ENCODE data around the gene UBTF.

The UBTF gene

GRCh38 chr17:44184212-44184810 is 35.2 kb downstream of the UBTF start:
- TF ChIP-seq MAX (IDR thresholded peaks at IDR 0.05) (no peak), EP300 (IDR thresholded peaks at IDR 0.05; ENCODE audit: borderline replicate concordance) (no peak), CEBPB (IDR thresholded peaks at IDR 0.05) (no peak), TEAD4 (IDR thresholded peaks at IDR 0.05) (no peak), FOXM1 (IDR thresholded peaks at IDR 0.05; ENCODE audit: borderline replicate concordance, low read depth) (no peak), TCF12 (IDR thresholded peaks at IDR 0.05; ENCODE audit: low read depth) (no peak), RAD21 (IDR thresholded peaks at IDR 0.05; ENCODE audit: low read depth) (no peak), EGR1 (IDR thresholded peaks at IDR 0.05) (no peak), ZBTB7A (IDR thresholded peaks at IDR 0.05; ENCODE audit: low read depth) (no peak), TAF1 (IDR thresholded peaks at IDR 0.05; ENCODE audit: low read depth) (no peak), CREB1 (IDR thresholded peaks at IDR 0.05; ENCODE audit: low read depth) (no peak), NFIC (IDR thresholded peaks at IDR 0.05) (no peak), YY1 (IDR thresholded peaks at IDR 0.05; ENCODE audit: low read depth) (no peak)
- TF ChIP-seq, protein P1, sequence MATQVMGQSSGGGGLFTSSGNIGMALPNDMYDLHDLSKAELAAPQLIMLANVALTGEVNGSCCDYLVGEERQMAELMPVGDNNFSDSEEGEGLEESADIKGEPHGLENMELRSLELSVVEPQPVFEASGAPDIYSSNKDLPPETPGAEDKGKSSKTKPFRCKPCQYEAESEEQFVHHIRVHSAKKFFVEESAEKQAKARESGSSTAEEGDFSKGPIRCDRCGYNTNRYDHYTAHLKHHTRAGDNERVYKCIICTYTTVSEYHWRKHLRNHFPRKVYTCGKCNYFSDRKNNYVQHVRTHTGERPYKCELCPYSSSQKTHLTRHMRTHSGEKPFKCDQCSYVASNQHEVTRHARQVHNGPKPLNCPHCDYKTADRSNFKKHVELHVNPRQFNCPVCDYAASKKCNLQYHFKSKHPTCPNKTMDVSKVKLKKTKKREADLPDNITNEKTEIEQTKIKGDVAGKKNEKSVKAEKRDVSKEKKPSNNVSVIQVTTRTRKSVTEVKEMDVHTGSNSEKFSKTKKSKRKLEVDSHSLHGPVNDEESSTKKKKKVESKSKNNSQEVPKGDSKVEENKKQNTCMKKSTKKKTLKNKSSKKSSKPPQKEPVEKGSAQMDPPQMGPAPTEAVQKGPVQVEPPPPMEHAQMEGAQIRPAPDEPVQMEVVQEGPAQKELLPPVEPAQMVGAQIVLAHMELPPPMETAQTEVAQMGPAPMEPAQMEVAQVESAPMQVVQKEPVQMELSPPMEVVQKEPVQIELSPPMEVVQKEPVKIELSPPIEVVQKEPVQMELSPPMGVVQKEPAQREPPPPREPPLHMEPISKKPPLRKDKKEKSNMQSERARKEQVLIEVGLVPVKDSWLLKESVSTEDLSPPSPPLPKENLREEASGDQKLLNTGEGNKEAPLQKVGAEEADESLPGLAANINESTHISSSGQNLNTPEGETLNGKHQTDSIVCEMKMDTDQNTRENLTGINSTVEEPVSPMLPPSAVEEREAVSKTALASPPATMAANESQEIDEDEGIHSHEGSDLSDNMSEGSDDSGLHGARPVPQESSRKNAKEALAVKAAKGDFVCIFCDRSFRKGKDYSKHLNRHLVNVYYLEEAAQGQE (IDR thresholded peaks at IDR 0.05; ENCODE audit: low read depth), result no peak
- TF ChIP-seq, protein P2, sequence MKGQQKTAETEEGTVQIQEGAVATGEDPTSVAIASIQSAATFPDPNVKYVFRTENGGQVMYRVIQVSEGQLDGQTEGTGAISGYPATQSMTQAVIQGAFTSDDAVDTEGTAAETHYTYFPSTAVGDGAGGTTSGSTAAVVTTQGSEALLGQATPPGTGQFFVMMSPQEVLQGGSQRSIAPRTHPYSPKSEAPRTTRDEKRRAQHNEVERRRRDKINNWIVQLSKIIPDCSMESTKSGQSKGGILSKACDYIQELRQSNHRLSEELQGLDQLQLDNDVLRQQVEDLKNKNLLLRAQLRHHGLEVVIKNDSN (IDR thresholded peaks at IDR 0.05), result no peak

DNA sequence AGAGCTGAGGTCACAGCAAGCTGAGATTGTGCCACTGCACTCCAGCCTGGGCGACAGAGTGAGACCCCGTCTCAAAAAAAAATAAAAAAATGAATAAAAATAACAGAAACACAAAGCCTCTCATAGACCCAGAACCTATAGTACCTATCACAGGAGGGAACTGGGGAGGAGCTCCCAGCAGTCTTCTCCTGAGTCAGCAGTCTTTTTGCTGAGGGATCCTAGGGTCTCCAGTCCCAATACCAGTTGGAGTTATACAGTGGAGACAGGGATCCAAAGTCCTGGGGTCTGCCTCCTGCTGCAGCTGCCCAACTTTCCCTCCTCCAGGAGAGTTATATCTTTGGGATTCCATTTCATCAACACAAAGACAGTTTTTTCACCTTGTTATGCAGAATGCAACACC is 36.5 kb downstream of the UBTF start:
- no peak for TF ChIP-seq TAF1 (IDR thresholded peaks at IDR 0.05; ENCODE audit: low read depth)
- TF ChIP-seq YY1 (IDR thresholded peaks at IDR 0.05; ENCODE audit: low read depth), result no peak
- no peak for TF ChIP-seq TEAD4 (IDR thresholded peaks at IDR 0.05)
- no peak for TF ChIP-seq CEBPB (IDR thresholded peaks at IDR 0.05)
- no peak for TF ChIP-seq FOXM1 (IDR thresholded peaks at IDR 0.05; ENCODE audit: borderline replicate concordance, low read depth)
- no peak for TF ChIP-seq CREB1 (IDR thresholded peaks at IDR 0.05; ENCODE audit: low read depth)
- TF ChIP-seq MAX (IDR thresholded peaks at IDR 0.05), result no peak
- no peak for TF ChIP-seq EP300 (IDR thresholded peaks at IDR 0.05; ENCODE audit: borderline replicate concordance)
- no peak for TF ChIP-seq TCF12 (IDR thresholded peaks at IDR 0.05; ENCODE audit: low read depth)
- no peak for TF ChIP-seq EGR1 (IDR thresholded peaks at IDR 0.05)
- TF ChIP-seq, protein P1 (IDR thresholded peaks at IDR 0.05; ENCODE audit: low read depth), result no peak
- TF ChIP-seq ZBTB7A (IDR thresholded peaks at IDR 0.05; ENCODE audit: low read depth), result no peak
- TF ChIP-seq, protein P2 (IDR thresholded peaks at IDR 0.05), result no peak
- no peak for TF ChIP-seq NFIC (IDR thresholded peaks at IDR 0.05)
- no peak for TF ChIP-seq RAD21 (IDR thresholded peaks at IDR 0.05; ENCODE audit: low read depth)

- TF ChIP-seq RAD21 (IDR thresholded peaks at IDR 0.05; ENCODE audit: low read depth) (no peak), CREB1 (IDR thresholded peaks at IDR 0.05; ENCODE audit: low read depth) (no peak), TAF1 (IDR thresholded peaks at IDR 0.05; ENCODE audit: low read depth) (no peak)
Observed at GRCh38 chr17:44178133-44178532, 41.3 kb downstream of the UBTF start.

- TF ChIP-seq EP300 (IDR thresholded peaks at IDR 0.05; ENCODE audit: borderline replicate concordance), result no peak
- no peak for TF ChIP-seq MAX (IDR thresholded peaks at IDR 0.05)
Observed at GRCh38 chr17:44177640-44178039, 41.8 kb downstream of the UBTF start.

DNA sequence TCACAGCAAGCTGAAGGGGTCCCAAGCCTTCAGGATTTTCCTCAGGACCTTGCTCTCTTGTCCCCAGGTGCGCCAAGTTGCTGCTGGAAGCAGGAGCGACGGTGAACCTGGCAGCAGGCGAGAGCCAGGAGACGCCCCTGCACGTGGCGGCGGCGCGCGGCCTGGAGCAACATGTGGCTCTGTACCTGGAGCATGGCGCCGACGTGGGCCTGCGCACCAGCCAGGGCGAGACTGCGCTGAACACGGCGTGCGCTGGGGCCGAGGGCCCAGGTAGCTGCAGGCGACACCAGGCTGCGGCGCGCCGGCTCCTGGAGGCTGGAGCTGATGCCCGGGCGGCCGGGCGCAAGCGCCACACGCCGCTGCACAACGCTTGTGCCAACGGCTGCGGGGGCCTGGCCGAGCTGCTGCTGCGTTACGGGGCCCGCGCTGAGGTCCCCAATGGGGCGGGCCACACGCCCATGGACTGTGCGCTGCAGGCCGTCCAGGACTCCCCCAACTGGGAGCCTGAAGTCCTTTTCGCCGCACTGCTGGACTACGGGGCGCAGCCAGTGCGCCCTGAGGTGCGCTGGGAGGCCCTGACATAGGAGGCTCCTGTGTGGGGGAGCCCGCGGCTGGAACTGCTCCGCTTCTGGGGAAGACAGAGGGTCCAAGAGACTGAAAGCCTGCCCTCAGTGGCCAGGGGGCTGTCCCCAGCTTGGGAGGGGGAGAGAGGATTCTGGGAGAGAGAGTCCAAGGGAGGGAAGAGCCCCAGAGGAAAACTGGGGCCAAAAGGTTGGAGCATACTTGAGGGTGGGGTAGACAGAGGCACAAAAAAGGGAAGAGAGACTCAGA is 42.6 kb downstream of the UBTF start:
- TF ChIP-seq YY1 (IDR thresholded peaks at IDR 0.05; ENCODE audit: low read depth) (no peak), EGR1 (IDR thresholded peaks at IDR 0.05) (no peak), TAF1 (IDR thresholded peaks at IDR 0.05; ENCODE audit: low read depth) (no peak), RAD21 (IDR thresholded peaks at IDR 0.05; ENCODE audit: low read depth) (no peak), TEAD4 (IDR thresholded peaks at IDR 0.05) (no peak), ZBTB7A (IDR thresholded peaks at IDR 0.05; ENCODE audit: low read depth) (no peak), MAX (IDR thresholded peaks at IDR 0.05) (no peak)
- TF ChIP-seq, protein P1 (IDR thresholded peaks at IDR 0.05; ENCODE audit: low read depth), result no peak

Measured in Ishikawa (cell line).